Lower leg skin (tissue), 3 donors: ENCODE results near the gene DTNBP1.

Source experiments
- CTCF ChIP-seq, 3 donors: fragments of 450-650 bp; IDR thresholded peaks; one replicate each; pipeline ENCODE4 v1.5.1; 2016; ENCODE audit warnings: antibody characterized with exemption in 3 of 3, mild to moderate bottlenecking in 3 of 3, moderate library complexity in 2 of 3
- POLR2A ChIP-seq, 2 donors: fragments of 450-650 bp; IDR thresholded peaks; one replicate each; pipeline ENCODE4 v1.6.1; 2016 to 2017; ENCODE audit warnings: antibody characterized with exemption in 2 of 2, mild to moderate bottlenecking in 1 of 2, moderate library complexity in 1 of 2

- TF ChIP-seq CTCF (IDR thresholded peaks at IDR 0.05) (no peak), POLR2A (IDR thresholded peaks at IDR 0.05) (no peak)
Measured at GRCh38 chr6:15674690-15675386, 12.0 kb upstream of the DTNBP1 start.
